ENCODE data around the gene PATE2. TPM values are rescaled to one million over a fixed set of nuclear protein-coding genes. Genes with fewer than 3 reads are reported as not detected.

PATE2 gene
- not detected in 2 replicates for total RNA-seq

GRCh38 chr11:125778728-125779127 is at the start of gene PATE2:
PATE2 (minus strand) TSS chr11:125778828; CDS start chr11:125778773, 55 bp downstream.

GRCh38 chr11:125787827-125788226 is 9.2 kb upstream of the PATE2 start, which contains the start of gene PATE3:
PATE3 (plus strand) TSS chr11:125788127; CDS start chr11:125788152, 25 bp downstream.

GRCh38 chr11:125745979-125746378 is 32.6 kb downstream of the PATE2 start, which contains the start of gene PATE1:
PATE1 (plus strand) TSS chr11:125746279; CDS start chr11:125746305, 26 bp downstream.

Other genes starting within 250 kb of the PATE2 start
- 103 and 121 TPM in 2 replicates for gene EI24, start 209.4 kb downstream of the PATE2 start, total RNA-seq
- gene STT3A, start 186.0 kb downstream of the PATE2 start, total RNA-seq = 229 and 270 TPM in 2 replicates
- gene CHEK1, start 153.7 kb downstream of the PATE2 start, total RNA-seq = 25.7 and 38.6 TPM in 2 replicates
- not detected in 2 replicates for gene ACRV1, start 98.0 kb downstream of the PATE2 start, total RNA-seq
- gene PATE1, start 32.5 kb downstream of the PATE2 start, total RNA-seq = not detected in 2 replicates
- not detected in 2 replicates for gene PATE3, start 9.3 kb upstream of the PATE2 start, total RNA-seq
- not detected in 2 replicates for gene PATE4, start 54.5 kb upstream of the PATE2 start, total RNA-seq
- gene HYLS1, start 108.8 kb upstream of the PATE2 start, total RNA-seq = 6.6 and 8.1 TPM in 2 replicates
- gene PUS3, start 124.4 kb upstream of the PATE2 start, total RNA-seq = 7.8 and 17.9 TPM in 2 replicates
- gene DDX25, start 125.7 kb upstream of the PATE2 start, total RNA-seq = not detected in 2 replicates
- gene VSIG10L2, start 167.2 kb upstream of the PATE2 start, total RNA-seq = not detected in 2 replicates

All from myometrial cell (primary cell).